HUDEP-2 (cell line): ENCODE data around the gene RMI1.
"Not testable (repeated sequence)": the region's sequence is repeated elsewhere in the genome, so short reads cannot be mapped to it uniquely, and the experiment has no call there.

Experiments used
- DNase-seq, 76 experiments: peaks; one replicate each; lab custom pipeline; 2025; ENCODE audit not compliant: unreplicated experiment in 76 of 76; lab: John Stamatoyannopoulos, UW

RMI1 gene

GRCh38 chr9:84000186-84000585 lies 19.6 kb downstream of the RMI1 start:
- no peak for DNase-seq

DNA sequence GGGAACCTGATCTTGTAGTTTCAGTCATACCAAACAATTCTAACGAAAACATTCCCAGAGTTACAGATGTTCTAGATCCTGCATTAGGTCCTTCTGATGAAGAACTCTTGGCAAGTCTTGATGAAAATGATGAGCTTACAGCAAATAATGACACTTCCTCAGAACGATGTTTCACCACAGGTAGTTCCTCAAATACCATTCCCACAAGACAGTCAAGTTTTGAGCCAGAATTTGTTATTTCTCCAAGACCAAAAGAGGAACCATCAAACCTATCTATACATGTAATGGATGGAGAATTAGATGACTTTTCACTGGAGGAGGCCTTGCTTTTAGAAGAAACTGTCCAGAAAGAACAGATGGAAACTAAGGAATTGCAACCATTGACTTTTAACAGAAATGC lies 21.0 kb downstream of the RMI1 start:
- no peak for DNase-seq

DNA sequence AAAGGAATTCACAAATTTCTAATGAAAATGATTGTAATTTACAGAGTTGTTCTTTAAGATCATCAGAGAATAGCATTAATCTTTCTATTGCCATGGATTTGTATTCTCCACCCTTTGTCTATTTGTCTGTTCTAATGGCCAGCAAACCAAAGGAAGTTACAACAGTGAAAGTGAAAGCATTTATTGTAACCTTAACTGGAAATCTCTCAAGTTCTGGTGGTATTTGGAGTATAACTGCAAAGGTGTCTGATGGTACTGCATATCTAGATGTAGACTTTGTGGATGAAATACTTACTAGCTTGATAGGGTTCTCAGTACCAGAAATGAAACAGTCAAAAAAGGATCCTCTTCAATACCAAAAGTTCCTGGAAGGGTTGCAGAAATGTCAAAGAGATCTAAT lies 21.7 kb downstream of the RMI1 start:
- DNase-seq: no peak

DNA sequence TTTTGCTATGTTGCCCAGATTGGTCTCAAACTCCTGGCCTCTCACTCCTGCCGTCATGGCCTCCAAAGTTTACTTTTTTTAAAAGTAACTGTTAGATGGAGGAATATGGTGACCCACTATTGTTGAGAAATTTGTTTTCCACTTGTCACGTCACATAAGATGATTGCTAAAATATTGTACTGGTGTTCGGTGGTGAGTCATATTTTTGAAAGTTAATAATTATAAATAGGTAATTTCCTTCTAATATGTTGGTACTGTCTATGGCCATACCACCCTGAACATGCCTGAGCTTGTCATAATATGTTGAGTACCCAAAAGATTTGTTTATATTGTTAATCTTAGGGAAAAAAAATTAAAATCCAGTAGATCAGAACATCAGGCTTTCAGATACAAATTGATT lies 22.6 kb downstream of the RMI1 start:
- no peak for DNase-seq

GRCh38 chr9:84007662-84008061 lies 27.1 kb downstream of the RMI1 start:
- DNase-seq: no peak

DNA sequence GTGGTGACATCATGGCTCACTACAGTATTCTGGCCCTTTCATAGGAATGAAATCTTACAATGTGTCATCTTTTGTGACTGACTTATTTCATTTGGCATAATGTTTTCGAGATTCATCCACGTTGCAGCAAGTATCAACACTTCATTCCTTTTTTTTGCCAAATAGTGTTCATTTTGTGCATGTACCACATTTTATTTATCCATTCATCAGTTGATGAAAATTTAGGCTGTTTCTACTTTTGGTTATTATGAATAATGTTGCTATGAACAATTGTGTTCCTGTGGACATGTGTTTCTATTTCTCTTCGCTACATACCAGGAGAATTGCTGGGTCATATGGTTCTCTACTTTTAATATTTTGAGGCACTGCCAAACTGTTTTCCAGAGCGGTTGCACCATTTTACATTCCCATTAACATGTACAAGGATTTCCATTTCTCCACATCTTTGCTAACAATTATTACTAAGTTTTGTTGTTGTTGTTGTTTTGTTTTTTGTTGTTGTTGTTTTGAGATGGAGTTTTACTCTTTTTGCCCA lies 43.5 kb downstream of the RMI1 start:
- DNase-seq: no peak

GRCh38 chr9:84027201-84027600 lies 46.6 kb downstream of the RMI1 start:
- DNase-seq: no peak

DNA sequence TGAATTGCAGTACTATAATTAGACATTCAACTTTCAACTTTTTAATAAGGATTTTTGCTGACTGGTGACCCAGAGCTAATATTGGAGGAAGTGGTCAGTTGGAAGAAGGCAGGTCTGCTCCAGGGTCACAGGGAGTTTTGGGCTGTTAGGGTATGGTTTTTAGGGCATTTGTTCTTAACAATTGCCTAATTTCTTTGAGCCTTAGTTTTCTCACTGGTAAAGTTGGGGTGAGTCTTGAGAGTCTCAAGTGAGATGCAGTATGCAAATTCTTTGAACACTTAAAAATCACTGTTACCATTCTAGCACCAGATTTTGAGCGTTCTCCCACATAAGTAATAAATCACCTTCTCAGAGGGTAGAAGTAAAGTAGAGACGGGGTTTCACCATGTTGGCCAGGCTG lies 50.9 kb downstream of the RMI1 start:
- DNase-seq: no peak

DNA sequence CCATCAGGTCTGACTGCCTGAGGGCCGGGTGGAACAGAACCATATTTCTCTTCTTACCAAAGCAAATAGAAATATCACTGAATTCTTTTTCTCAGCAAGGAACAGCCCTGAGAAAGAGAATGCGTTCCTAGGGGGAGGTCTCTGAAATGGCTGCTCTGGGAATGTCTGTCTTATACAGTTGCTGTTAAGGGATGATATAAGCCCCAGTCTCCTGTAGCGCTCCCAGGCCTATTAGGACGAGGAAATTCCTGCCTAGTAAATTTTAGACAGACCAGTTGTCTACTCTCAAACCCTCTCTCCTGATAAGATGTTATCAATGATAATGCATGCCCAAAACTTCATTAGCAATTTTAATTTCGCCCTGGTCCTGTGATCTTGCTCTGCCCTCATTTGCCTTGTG lies 61.3 kb downstream of the RMI1 start:
- DNase-seq: not testable (repeated sequence)

DNA sequence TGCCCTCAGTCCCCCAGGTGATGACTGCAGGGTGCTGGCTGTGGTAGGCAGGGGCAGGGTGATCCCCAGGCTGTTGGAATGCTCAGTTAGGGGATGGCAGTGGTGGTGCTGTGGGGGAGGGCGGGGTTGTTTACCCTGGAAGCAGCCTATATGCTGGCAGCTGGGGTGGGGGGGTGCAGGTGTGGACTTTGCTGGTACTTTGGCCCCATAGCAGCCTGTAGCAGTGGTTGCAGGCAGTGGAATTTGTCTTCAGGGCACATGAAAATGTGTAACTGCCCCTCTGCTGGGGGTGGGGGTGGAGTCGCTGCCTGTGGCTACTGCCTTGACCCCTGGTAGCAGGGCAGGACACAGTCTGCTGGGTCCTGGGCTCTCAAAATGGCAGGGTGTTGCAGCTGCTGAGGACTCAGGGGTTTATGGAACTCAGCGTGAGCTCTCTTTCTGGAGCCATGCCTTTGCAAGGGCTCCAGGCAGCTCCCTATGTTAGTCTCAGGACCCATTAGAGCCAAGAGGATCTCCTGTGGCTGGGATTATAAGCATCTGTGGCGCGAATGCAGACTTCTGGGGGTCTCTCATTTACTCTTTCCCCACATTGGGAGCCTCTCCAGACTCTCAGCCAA lies 65.0 kb downstream of the RMI1 start:
- no peak for DNase-seq
